Suprapubic skin (tissue), 3 donors: ENCODE results near the gene TUBB2A.

ENCODE experiments used
- CTCF ChIP-seq, 2 donors: fragments of 200-600 bp in 1 of 2; fragments of 450-650 bp in 1 of 2; sonication (generic) in 1 of 2; IDR thresholded peaks; one replicate each; pipeline ENCODE4 v1.5.1; 2016 to 2019; ENCODE audit warnings: antibody characterized with exemption in 2 of 2, mild to moderate bottlenecking in 1 of 2, moderate library complexity in 1 of 2
- POLR2A ChIP-seq, 2 donors: fragments of 450-650 bp; IDR thresholded peaks; one replicate each; pipeline ENCODE4 v1.6.1; 2017; ENCODE audit warnings: antibody characterized with exemption in 2 of 2, mild to moderate bottlenecking in 2 of 2, moderate library complexity in 2 of 2

GRCh38 chr6:3164388-3164787 is 7.0 kb upstream of the TUBB2A start:
- TF ChIP-seq POLR2A (IDR thresholded peaks at IDR 0.05) (no peak), CTCF (IDR thresholded peaks at IDR 0.05) (no peak)
